Left renal cortex interstitium (tissue), 4 donors: Measurements from ENCODE around the gene CD300E. TPM values are rescaled to one million over a fixed set of nuclear protein-coding genes. Genes with fewer than 3 reads are reported as not detected.
A peak's percentile ranks its signal among the peaks of the same experiment; 100 is the strongest.

Source experiments
- DNase-seq, 4 donors: peaks; one replicate each; pipeline ENCODE4 v3.0.0-alpha.2; 2013; ENCODE audit warnings: low read depth in 4 of 4, low spot score in 2 of 4, missing footprints in 1 of 4
- polyA plus RNA-seq, 4 donors: library from polyadenylated mRNA; unstranded; fragments of 120-200 nt; gene quantifications; one replicate each; pipeline ENCODE4 v1.2.1, GENCODE V29; 2013; ENCODE audit not compliant: insufficient read length in 4 of 4

The CD300E gene, protein sequence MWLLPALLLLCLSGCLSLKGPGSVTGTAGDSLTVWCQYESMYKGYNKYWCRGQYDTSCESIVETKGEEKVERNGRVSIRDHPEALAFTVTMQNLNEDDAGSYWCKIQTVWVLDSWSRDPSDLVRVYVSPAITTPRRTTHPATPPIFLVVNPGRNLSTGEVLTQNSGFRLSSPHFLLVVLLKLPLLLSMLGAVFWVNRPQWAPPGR
- under 1 TPM; 0.12 to 0.32 (median 0.18) TPM for polyA plus RNA-seq

DNA sequence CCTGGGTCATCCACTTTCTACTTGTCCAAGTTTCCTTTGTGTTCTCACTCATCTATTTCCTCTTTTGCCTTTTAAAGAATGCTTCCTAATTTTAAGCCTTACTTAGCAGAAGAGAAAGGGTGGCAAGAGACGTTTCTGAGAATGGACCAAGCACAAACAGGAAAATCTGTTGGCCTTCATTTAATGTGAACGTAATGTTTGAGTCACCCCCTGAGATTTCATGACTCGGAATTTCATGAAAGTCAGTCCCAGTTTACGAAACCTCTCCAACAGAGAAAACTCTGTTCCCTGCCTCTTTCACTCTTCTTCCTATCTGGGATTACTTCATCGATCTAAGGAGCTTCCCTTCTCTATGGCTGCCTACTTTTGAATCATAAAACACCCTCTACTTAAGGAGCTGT, at the start of gene CD300E:
CD300E (minus strand) TSS at position 46 of the 401 bp plus-strand sequence. CDS start 117 bp downstream, outside the sequence.
- no peak for DNase-seq

DNA sequence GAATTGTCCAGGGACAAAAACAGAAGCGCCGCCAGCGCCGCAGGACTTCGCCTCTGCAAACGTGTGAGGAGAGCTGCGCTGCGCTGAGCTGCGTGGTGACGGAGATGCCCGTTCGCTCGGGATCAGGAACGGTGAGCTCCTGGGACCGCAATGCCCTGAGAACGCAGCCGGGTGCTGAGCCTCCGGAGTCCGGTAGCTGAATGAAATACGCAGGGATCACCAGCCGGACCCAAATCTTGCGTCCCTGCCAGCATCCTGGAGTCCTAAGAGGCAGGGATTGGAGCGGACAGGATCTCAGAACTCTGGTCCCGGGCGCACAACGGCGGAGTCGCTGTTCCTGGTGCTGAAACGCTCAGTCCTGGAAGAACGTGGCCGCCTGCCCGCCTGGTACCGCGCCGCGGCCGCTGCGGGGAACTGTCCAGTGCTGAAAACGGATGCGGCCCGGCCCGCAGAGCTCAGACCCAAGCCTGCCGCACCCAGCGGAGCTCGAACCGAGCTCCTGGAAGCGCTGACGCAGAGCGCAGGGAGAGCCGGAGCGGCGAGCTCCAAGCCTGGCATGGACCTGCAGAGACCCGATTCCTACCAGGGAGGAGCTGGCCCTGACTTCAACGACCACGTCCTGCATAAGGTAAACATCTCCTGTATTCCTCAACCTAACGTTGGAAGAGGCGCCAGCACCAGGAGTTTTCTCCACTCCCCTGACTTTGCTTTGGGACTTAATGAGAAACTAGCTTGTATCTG, 47.7 kb upstream of the CD300E start:
- peak; percentile 69 to 89 (median 77) for DNase-seq

DNA sequence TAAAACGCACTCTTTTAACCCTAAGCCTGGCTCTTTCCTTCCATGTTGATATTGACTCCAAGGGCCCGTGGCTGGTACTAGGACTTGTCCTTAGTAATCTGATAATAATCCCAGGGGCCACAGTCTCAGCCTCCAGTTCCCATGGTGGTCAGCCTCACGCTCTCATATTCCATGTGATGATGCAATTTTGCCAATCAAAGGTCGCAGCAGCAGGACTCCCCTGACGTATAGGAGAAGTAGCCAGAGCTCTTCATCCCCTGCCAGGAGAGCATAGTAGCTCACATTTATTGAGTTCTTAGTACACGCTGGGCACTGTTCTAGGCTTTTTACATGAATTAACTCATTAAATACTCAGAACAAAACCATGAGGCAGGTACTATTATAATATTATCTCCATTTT, 46.8 kb upstream of the CD300E start:
- no peak for DNase-seq

DNA sequence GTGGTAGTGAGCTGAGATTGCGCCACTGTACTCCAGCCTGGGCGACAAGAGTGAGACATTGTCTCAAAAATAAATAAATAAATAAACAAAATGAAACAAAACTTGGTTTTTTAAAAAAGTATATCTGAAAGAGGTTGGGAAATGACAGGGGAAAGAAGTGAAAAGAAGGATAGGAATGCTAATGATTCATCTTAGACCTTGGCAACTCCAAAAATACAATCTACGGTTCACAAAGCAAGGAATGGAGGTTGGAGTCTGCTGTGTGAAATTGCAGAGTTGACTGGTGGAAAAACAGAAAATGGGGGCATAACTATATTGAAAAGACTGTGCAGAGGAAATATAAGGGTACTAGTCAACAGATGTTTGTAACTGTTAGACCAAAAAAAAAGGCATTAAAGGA, 40.0 kb upstream of the CD300E start:
- DNase-seq, result no peak

DNA sequence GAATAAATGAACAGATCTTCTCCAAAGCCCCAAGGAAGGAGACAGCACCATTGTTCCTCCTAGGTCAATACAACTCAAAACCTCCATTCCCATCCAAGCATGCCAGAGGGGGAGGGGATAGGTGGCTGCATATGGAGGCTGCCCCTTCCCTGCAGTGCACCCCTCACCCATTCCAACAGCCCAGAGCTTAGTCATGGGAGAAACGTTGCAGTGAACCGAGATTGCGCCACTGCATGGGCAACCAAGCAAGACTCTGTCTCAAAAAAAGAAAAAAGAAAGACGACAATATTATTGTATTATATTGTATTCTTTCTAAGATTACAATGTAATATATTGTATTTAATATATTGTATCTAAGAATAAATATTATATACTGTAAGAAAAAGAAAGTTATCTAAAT, 36.4 kb upstream of the CD300E start:
- no peak for DNase-seq

DNA sequence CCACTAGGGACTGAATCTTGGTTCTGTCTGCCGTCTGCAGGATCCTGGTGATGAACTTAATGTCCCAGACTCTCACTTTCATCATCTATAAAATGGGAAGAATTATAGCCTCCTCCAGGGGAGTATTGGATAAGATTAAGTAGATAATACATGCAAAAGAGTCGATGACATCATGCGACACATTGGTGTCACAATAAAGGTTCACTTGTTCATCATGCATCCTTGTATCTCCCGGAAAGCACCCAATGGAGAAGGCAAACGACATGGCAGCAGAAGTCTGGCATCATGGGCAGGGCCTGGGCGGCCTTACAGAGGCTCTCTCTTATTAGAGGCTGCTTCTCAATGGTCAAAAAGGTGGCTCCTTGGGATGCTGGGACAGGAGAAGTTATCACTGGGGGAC, 35.1 kb upstream of the CD300E start:
- no peak for DNase-seq

DNA sequence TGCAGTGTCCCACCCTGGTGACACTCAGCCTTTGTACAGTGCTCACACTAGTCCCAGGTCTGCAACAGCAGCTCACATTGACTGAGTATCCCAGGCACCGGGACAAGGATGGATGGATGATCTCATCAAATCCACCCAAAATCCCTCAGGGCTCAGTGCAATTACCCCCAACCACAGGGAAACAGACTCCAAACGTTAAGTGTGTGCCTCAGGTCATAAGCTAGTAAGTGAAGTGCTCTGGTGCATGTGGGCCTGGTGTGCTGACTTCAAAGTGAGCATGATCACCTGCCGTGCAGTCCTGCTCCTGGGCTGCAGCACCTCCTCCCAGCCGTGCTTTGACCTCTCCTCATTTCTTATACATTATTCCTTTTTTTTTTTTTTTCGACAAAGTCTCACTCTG, 31.2 kb upstream of the CD300E start:
- no peak for DNase-seq

DNA sequence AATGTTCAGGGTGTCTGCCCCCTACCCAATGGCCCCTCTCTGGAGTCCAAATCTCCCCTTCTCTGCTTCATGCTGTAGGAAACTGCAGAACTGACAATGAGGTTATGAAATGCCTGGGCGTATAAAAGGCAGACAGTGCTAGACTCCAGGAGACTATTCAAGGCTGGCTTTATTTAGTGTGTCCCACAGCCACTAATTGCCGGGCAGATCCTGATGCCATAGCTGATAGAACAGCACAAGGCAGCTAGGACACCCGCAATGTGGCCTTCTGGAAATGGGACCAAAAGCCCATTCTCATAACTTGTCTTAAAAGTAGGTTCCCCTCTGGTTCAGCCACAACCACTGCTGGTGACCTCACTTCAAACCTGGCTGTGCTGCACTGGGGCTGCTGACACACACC, 28.5 kb upstream of the CD300E start:
- no peak for DNase-seq

DNA sequence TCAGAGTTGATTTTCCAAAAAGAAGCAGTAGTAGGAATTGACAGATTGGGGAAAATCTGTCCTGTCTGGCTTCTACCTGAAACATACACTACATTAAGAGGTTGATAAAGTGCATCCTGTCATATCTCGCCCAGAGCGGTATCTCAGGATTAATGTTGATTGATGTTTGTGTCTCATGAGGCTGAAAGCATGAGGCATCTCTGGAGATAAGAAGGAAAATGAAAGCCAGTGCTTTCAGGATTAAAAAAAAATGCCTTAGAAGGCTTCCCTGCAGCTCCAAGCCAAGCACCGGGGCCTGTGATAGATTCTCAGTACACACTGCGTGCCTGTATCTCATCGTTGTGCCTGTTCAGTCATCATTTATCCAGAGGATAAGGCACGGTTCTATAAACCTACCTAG, 26.4 kb upstream of the CD300E start:
- no peak for DNase-seq

DNA sequence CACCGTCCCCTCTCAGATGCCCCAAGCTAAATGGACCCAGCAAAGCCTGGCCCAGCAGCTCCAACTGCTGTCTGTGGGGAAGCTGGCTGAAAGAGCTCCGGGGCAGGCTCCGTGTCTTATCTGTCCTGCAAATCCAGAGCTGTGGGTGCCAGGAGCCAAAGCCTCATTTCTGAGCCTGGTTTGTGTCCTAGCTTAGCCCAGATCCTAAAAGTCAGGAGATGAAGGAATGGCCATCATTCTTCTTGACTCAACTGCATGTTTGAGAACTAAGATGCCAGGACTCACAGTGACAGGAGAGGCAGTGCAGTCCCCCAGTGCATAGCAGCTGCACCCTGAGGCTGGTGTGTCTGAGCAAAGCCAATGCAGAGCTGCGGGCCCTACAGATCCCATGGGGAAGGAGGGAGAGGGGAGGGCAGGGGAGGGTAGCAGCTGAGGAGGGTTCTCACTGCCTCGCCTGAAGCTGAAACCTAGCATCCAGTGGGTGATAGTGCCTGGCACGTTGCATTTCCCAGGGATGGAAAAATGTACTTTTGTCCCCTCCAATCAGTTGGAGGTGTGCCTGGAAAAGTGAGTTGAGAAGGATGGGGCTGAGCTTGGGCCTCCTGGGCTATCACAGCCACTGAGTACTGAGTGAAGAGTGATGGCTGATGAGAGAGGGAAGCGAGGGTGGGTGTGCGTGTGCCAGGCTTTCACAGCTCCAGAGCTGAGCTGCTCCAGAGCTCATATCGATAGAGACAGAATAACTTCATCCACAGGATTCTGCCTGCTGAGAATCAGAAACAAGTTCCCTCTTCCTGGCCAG, 24.5 kb upstream of the CD300E start:
- no peak for DNase-seq

DNA sequence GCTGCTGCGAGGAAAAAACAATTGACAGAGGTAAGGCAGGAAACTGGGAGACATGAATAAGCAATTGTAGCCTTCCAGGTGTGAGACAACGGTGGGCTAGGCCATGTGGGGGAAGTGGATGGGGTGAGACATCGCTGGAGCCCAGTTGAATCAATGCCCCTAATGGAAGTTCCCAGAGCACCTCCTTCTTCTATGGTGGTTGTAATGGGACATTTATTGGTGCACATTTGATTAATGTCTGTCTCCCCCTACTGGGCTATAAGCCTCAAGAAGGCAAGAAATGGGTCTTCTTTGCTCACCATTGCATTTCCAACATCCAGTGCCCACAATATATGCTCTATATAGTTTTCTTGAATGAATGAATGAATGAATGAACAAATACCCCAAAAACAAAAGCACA, 22.7 kb upstream of the CD300E start:
- no peak for DNase-seq

DNA sequence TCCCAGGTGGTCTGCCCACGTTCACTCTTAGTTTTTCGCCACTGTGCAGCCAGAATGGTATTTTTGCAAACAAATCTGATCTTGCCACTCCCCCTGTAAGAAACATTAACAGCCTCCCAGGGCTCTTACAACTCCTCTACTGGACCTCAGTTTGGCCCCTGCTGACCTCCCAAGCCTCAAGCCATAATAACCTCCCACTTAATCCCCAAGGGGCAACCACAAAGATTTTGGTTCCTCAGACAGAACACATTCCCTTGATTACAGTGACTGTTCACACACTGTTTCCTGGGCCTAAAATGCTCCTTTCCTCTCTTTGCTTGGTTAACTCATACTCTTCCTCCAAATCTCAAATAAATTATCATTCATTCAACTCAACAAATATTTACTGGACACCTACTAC, 21.5 kb upstream of the CD300E start:
- DNase-seq, result no peak

DNA sequence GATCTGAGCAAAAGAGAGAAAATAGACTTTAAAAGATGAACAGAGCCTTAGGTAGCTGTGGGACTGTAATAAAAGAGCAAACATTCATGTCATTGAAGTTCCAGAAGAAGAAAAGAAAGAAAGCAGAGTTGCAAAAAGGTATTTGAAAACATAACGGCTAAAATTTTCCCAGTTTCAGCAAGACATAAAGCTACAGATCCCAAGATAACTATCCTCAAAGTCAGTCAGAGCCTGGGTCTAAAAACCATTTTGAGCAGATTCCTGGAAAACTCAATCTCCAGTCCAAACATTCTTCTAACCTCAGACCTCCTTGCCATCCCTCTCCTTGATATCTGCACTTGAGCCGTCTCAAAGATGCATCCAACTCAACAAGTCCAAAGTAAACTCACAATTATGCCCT, 20.9 kb upstream of the CD300E start:
- no peak for DNase-seq

DNA sequence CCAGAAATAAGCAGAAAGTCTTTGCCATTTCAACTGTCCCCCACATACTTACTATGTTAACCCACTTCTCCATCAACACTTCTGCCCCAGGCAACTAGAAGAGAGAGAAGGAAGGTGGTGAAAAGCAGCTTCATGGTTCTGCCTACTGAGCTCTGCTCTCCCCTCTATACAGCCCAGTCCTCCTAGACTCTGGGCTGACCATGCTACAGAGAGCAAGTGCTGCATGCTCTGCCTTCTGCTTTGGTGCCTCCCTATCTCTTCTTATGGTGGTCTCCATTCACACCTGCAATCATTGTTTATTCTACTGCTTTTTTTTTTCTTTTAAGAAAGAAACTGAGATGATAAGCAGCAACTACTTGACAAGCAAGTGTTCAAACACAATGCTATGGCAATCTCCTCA, 20.3 kb upstream of the CD300E start:
- DNase-seq, result no peak

DNA sequence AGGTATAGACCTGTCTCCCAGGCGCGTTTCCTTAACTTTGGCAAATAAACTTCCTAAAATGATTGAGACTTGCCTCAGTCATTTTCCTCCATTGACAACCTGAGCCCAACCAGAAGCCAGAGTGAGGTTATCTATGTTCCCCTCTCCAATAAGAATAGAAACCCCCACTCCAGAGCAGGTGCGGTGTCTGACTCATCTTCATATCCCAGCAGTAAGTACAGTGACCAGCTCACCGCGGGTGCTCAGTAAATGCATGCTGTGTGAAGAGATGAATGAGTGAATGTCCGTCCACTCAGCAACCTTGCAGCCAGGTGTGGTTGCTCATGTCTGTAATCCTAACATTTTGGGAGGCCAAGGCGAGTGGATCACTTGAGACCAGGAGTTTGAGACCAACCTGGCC, 19.5 kb upstream of the CD300E start:
- DNase-seq, result no peak

DNA sequence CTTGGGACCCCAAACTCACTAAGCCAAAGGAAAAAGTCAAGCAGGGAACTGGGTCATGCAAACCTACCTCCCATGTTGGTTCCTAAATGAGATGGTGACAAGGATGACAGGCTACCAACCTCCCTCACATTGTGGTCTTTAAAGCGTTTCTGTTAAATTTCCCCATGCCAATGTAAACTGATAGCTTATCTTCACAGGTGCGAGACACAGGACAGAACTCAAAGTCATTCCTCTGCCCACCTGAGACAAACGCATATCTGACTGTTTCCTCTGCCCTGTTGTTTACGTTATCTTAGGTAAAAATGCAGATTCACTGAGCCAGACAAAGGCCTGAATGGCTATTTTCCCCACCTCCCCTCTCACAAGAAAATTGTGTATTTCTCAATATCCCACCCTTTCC, 19.0 kb upstream of the CD300E start:
- DNase-seq, result no peak

DNA sequence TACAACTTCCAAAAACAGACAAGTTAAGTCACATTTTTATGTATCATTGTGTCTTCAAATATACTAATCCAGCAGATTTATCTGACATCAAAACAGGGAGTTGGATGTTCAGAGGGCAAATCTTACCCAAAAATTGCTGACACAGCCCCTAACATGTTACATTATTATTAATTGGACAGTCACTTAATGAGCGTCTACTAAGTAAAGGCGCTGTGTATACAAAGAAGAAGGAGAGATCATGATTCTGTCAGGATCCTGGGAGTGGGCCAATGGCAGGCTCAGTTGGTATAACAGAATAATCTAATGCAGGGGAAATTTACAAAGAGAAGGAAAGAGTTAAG, 18.4 kb upstream of the CD300E start:
- DNase-seq, result no peak

DNA sequence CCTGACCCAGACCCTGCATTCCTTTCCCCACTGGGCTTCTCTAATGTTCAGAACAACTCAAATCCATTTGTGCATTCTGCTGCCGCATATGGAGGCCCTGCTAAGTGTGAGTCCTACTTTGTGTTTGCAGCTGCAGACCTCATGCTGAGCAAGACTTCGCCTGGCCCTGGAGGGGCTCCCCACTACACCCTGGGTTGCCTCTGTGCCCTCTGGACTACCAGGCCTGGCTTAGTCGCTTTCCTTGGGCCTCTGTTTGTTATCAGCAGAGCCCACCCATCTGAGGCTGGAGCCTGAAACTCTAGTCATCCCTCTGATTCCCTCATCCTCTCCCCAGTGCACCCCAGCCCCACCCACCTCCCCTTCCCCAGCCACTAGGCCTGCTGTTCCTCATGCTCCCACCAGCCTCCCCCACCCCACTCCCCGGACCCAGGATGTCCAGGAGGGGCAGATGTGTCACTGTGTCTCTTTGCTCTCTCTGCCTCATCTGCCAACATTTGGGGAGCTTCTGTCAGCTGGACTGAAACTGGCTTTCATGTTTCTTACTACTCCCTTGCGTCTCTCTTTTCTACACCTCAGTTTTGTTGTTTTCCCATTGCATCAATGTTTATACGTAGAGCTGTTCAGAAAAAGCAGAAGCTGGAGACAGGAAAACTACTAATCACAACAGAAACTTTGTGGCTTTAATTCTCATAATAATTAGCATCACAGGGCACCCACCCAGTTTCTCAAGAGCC, 17.9 kb upstream of the CD300E start:
- DNase-seq, result no peak

DNA sequence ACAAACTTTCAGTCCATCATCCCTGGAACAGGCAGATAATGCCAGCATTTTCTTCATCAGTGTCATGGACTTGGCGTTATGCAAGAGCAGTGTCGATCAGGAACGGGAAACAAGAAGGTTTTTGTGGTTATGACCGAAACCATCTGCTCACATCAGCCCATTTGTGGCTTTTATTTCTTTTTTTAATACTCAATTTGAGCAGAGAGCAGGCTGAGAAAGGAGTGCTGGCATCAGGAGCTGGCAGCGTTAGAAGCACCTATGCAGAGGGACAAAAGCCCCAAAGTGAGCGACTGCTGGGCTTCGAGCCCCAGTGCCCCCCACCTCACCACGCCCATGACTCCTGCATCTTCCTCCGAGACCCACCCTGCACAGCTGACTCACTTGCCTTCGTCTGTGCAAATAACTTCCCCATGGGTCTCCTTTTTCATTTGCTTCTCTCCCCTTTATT, 16.2 kb upstream of the CD300E start:
- DNase-seq, result no peak

DNA sequence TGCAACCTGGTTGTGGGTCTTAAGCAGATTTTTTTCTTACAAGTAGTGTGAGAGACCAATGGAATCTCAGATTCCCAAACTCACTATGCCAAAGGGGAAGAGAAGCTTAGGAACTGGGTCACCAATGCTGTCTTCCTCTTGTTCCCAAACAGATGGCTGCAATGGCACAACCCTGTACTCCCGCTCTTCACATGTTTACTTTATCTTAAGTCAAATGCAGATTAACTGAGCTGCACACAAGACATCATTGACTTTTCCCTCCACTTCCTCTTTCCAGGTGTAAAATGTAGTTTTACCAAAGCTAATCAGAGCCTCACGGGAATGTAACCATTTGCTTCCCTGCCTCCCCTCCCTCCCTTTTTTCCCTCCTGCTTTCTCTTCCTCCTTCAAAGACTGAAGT, 14.4 kb upstream of the CD300E start:
- DNase-seq, result no peak

DNA sequence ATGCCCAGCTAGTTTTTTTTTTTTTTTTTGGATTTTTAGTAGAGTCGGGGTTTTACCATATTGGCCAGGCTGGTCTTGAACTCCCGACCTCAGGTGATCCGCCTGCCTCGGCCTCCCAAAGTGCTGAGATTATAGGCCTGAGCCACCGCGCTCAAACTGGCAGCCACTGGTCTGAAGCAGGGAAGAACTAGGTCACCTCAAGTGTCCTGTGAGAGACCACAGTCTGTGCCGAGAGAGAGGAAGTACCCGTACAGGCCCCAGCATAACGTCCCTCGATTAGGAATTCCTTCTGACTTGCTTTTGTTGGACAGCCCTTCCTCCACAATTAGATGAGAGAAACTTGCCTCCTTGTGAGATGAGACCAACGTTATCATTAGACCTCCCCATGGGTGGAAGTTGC, 13.7 kb upstream of the CD300E start:
- DNase-seq, result no peak
